SU-DHL-6 (cell line): ENCODE results near the gene NANOGP8.
"Not testable (repeated sequence)": the region's sequence is repeated elsewhere in the genome, so short reads cannot be mapped to it uniquely, and the experiment has no call there.

Experiments used
- H2AFZ ChIP-seq: fragments of 200-600 bp; sonication (generic); 2 replicates; pipeline ENCODE4 v1.6.1; 2014; ENCODE audit warnings: low read depth, mild to moderate bottlenecking, moderate library complexity, mixed read lengths, antibody characterized with exemption, low read length; ENCODE audit not compliant: severe bottlenecking
- H3F3A ChIP-seq: fragments of 200-600 bp; shearing (Covaris generic); 2 replicates; pipeline ENCODE4 v1.6.0; 2016; ENCODE audit warnings: antibody characterized with exemption, mild to moderate bottlenecking; ENCODE audit not compliant: insufficient read depth
- H3K27ac ChIP-seq: fragments of 200-600 bp; sonication (generic); 2 replicates; pipeline ENCODE4 v1.5.1; 2016; ENCODE audit warnings: low read depth, mild to moderate bottlenecking, low read length, moderate library complexity, mixed read lengths
- H3K27me3 ChIP-seq: fragments of 200-600 bp; sonication (generic), shearing (Covaris generic); 2 replicates; pipeline ENCODE4 v1.6.0; 2014; ENCODE audit warnings: mild to moderate bottlenecking, low read length
- H3K36me3 ChIP-seq: fragments of 200-600 bp; sonication (generic); 2 replicates; pipeline ENCODE4 v1.6.1; 2014; ENCODE audit warnings: mild to moderate bottlenecking, low read length, mixed read lengths
- H3K4me2 ChIP-seq: fragments of 300-600, 200-600 bp; shearing (Covaris generic), sonication (generic); 2 replicates; pipeline ENCODE4 v1.6.0; 2014; ENCODE audit warnings: low read length, low read depth, mild to moderate bottlenecking; ENCODE audit not compliant: poor library complexity, severe bottlenecking
- H3K4me3 ChIP-seq: fragments of 200-600 bp; sonication (generic); 2 replicates; pipeline ENCODE4 v1.5.1; 2014; ENCODE audit warnings: antibody characterized with exemption, low read length, mild to moderate bottlenecking, mixed read lengths; ENCODE audit not compliant: insufficient read depth, poor library complexity, severe bottlenecking
- H3K79me2 ChIP-seq: fragments of 200-600 bp; sonication (generic); 2 replicates; pipeline ENCODE4 v1.6.1; 2014; ENCODE audit warnings: mild to moderate bottlenecking, low read length, moderate library complexity; ENCODE audit not compliant: insufficient read depth
- H3K9ac ChIP-seq: fragments of 200-600 bp; sonication (generic); 2 replicates; pipeline ENCODE4 v1.7.0; 2014; ENCODE audit warnings: mild to moderate bottlenecking, low read length
- H3K9me2 ChIP-seq: fragments of 200-600 bp; sonication (generic); replicated peaks from 2 replicates; pipeline ENCODE4 v1.6.1; 2014; ENCODE audit warnings: low read length; ENCODE audit not compliant: insufficient read depth
- H3K9me3 ChIP-seq: fragments of 200-600 bp; sonication (generic); 2 replicates; pipeline ENCODE4 v1.6.1; 2014; ENCODE audit warnings: low read length, mixed read lengths; ENCODE audit not compliant: insufficient read depth
- H4K20me1 ChIP-seq: fragments of 200-600 bp; sonication (generic); 2 replicates; pipeline ENCODE4 v1.6.1; 2014; ENCODE audit warnings: low read depth, mild to moderate bottlenecking, antibody characterized with exemption, low read length, moderate library complexity, mixed read lengths
- EZH2phosphoT487 ChIP-seq: fragments of 200-600 bp; sonication (generic), shearing (Covaris generic); conservative IDR thresholded peaks from 2 replicates; pipeline ENCODE4 v1.6.1; 2018; ENCODE audit warnings: mild to moderate bottlenecking, antibody characterized with exemption, low read length, moderate library complexity, mixed read lengths
- TF ChIP-seq, protein P1 (sequence below): fragments of 200-600 bp; sonication (generic); IDR thresholded peaks from one replicate; pipeline ENCODE4 v1.5.1; 2017; ENCODE audit warnings: antibody characterized with exemption, mild to moderate bottlenecking, low read length, moderate library complexity; ENCODE audit not compliant: insufficient read depth, poor library complexity, severe bottlenecking

NANOGP8 gene, protein sequence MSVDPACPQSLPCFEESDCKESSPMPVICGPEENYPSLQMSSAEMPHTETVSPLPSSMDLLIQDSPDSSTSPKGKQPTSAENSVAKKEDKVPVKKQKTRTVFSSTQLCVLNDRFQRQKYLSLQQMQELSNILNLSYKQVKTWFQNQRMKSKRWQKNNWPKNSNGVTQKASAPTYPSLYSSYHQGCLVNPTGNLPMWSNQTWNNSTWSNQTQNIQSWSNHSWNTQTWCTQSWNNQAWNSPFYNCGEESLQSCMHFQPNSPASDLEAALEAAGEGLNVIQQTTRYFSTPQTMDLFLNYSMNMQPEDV

DNA sequence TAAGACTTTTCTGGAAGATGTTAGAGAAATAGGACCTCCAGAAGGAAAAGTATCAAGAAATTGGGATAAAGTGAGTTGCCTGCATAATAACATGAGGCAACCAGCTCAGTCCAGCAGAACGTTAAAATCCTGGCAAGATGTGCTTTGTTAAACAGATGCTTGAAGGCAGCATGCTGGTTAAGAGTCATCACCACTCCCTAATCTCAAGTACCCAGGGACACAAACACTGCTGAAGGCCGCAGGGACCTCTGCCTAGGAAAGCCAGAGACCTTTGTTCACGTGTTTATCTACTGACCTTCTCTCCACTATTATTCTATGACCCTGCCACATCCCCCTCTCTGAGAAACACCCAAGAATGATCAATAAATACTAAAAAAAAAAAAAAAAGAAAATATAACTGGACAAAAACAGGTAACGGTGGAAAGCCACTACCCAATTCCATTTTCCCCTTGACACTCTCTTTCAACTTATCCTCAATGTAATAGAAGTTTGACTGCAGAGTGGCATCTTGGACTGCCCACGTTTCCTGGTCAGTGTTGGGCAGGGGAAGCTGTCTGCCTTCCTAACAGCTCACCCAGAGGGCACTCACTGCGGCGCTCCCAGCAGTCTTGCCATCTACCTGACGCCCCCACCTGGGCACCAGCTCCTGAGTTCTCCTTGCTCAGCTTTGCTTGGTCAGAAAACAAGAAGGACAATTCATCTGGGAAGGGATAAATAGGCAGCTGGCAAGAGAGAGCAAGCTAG is at the start of gene NANOGP8:
Gene NANOGP8 (minus strand): TSS at position 120 of the 744 bp plus-strand sequence. CDS start 185 bp downstream, outside the sequence.
- not testable (repeated sequence) for H3K4me2 ChIP-seq, H3K27me3 ChIP-seq, H3K79me2 ChIP-seq, H3K9me2 ChIP-seq, H3K9ac ChIP-seq, H4K20me1 ChIP-seq, H2AFZ ChIP-seq, H3K4me3 ChIP-seq, H3K27ac ChIP-seq, H3F3A ChIP-seq, H3K36me3 ChIP-seq, H3K9me3 ChIP-seq

DNA sequence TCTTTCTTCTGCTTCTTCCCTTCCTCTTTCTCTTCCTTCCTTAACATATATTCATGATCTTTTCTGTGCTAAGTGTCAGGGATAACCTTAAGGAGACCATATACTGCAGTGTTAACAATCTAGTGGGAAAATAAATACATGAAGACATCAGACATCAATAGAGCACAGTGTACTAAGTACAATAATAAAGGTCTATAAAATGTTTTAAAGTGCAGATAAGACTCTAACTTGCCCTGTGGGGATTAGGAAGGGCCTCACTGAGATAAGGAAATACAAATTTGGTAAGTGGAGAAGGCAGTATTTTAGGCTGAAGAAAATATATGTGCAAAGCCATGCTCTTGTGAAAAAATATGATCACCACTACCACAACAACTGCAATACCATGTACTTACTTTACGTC is 49.2 kb upstream of the NANOGP8 start:
- Histone ChIP-seq H4K20me1 (no peaks in the 10 kb centered on the region), H3K79me2 (no peaks in the 10 kb centered on the region), H3K9ac (no peak overlapping the region), H3K27me3 (no peaks in the 10 kb centered on the region), H3K27ac (no peak overlapping the region), H3F3A (no peaks in the 10 kb centered on the region), H2AFZ (no peak overlapping the region), H3K36me3 (no peaks in the 10 kb centered on the region), H3K9me2 (no peaks in the 10 kb centered on the region), H3K4me3 (no peak overlapping the region), H3K9me3 (no peaks in the 10 kb centered on the region), H3K4me2 (no peak overlapping the region)
- TF ChIP-seq, protein P1, sequence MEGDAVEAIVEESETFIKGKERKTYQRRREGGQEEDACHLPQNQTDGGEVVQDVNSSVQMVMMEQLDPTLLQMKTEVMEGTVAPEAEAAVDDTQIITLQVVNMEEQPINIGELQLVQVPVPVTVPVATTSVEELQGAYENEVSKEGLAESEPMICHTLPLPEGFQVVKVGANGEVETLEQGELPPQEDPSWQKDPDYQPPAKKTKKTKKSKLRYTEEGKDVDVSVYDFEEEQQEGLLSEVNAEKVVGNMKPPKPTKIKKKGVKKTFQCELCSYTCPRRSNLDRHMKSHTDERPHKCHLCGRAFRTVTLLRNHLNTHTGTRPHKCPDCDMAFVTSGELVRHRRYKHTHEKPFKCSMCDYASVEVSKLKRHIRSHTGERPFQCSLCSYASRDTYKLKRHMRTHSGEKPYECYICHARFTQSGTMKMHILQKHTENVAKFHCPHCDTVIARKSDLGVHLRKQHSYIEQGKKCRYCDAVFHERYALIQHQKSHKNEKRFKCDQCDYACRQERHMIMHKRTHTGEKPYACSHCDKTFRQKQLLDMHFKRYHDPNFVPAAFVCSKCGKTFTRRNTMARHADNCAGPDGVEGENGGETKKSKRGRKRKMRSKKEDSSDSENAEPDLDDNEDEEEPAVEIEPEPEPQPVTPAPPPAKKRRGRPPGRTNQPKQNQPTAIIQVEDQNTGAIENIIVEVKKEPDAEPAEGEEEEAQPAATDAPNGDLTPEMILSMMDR: no peak
- no peak for TF ChIP-seq EZH2phosphoT487

DNA sequence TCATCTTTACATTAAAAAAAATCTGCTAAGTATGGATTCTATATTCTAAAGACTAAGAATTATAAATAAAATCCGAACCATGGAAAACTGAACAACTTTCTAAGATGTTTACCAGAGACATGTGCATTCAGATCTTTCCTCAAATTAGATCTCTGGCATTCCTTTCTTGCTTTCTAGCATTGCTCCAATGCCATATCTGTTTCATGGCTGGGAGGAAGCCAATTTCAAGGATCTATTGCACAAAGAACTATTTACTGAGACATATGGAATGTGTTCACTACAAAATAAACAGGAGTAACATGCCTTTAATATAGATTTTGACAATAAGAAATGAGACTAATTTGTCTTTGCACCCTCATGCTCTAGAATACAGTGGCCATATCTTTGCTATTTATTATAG is 45.1 kb upstream of the NANOGP8 start:
- no peaks in the 10 kb centered on the region for H3F3A ChIP-seq
- no peak overlapping the region for H2AFZ ChIP-seq
- no peaks in the 10 kb centered on the region for H3K9me2 ChIP-seq
- no peak overlapping the region for H3K9ac ChIP-seq
- H3K9me3 ChIP-seq: no peaks in the 10 kb centered on the region
- no peaks in the 10 kb centered on the region for H3K36me3 ChIP-seq
- H3K79me2 ChIP-seq: no peaks in the 10 kb centered on the region
- no peak overlapping the region for H3K27ac ChIP-seq
- no peak overlapping the region for H3K4me2 ChIP-seq
- TF ChIP-seq EZH2phosphoT487: no peak
- TF ChIP-seq, protein P1: no peak
- H4K20me1 ChIP-seq: no peaks in the 10 kb centered on the region
- H3K27me3 ChIP-seq: no peaks in the 10 kb centered on the region
- H3K4me3 ChIP-seq: no peak overlapping the region

DNA sequence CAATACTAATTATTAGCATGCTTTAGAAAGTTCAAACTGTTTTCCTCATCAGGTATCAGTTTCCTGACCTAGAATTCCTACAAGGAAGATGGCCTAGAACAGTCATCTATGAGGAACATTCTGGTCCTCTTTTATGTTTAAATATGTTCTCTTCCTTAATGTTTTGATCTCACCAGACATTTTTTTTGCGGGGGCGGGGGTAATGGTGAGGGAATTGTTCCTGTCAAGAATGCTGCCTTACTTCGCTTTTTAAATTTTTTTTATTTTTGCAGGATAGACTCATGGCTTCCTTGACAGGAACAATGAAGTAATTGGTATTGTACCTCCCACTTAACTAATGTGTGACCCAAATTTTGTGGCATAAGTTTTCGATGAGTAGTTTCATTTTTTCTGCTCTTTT is 44.3 kb upstream of the NANOGP8 start:
- Histone ChIP-seq H3K27ac (no peak overlapping the region), H3K9ac (no peak overlapping the region), H3F3A (no peaks in the 10 kb centered on the region), H4K20me1 (no peaks in the 10 kb centered on the region), H3K36me3 (no peaks in the 10 kb centered on the region), H3K79me2 (no peaks in the 10 kb centered on the region), H3K4me3 (no peak overlapping the region), H3K4me2 (no peak overlapping the region), H3K9me2 (no peaks in the 10 kb centered on the region), H3K27me3 (no peaks in the 10 kb centered on the region), H3K9me3 (no peaks in the 10 kb centered on the region), H2AFZ (no peak overlapping the region)
- TF ChIP-seq, protein P1: no peak
- no peak for TF ChIP-seq EZH2phosphoT487
